NCI-H128 (cell line): ENCODE results near the gene SLC10A7.
A peak's percentile ranks its signal among the peaks of the same experiment; 100 is the strongest.

Experiments used
- DNase-seq: peaks from one replicate; lab custom pipeline; 2025; ENCODE audit not compliant: unreplicated experiment; lab: John Stamatoyannopoulos, UW

SLC10A7 gene

GRCh38 chr4:146521541-146522097 lies at the start of gene SLC10A7:
SLC10A7 (minus strand) TSS chr4:146521940; CDS start chr4:146521717, 223 bp downstream.
- no peak for DNase-seq

- DNase-seq, result no peak
Observed at GRCh38 chr4:146567396-146567795, 45.7 kb upstream of the SLC10A7 start.

GRCh38 chr4:146564492-146564891 lies 42.8 kb upstream of the SLC10A7 start:
- no peak for DNase-seq

GRCh38 chr4:146550161-146550560 lies 28.4 kb upstream of the SLC10A7 start:
- no peak for DNase-seq

- DNase-seq, result no peak
Observed at GRCh38 chr4:146548443-146548842, 26.7 kb upstream of the SLC10A7 start.

GRCh38 chr4:146545102-146545501 lies 23.4 kb upstream of the SLC10A7 start:
- DNase-seq, result no peak

- no peak for DNase-seq
Observed at GRCh38 chr4:146534178-146534577, 12.4 kb upstream of the SLC10A7 start.

GRCh38 chr4:146525754-146526153 lies 4.0 kb upstream of the SLC10A7 start:
- no peak for DNase-seq

- DNase-seq, result no peak
Observed at GRCh38 chr4:146524663-146525062, 2.9 kb upstream of the SLC10A7 start.

- no peak for DNase-seq
Observed at GRCh38 chr4:146522869-146523205, 1.1 kb upstream of the SLC10A7 start.

GRCh38 chr4:146522098-146522868 lies 543 bp upstream of the SLC10A7 start:
- DNase-seq, result peak; percentile 6

GRCh38 chr4:146520896-146521540 lies 722 bp downstream of the SLC10A7 start:
- no peak for DNase-seq

- no peak for DNase-seq
Observed at GRCh38 chr4:146514651-146515357, 6.9 kb downstream of the SLC10A7 start.

GRCh38 chr4:146513548-146513947 lies 8.2 kb downstream of the SLC10A7 start:
- no peak for DNase-seq

- no peak for DNase-seq
Observed at GRCh38 chr4:146511381-146511780, 10.4 kb downstream of the SLC10A7 start.

- DNase-seq, result no peak
Observed at GRCh38 chr4:146510942-146511341, 10.8 kb downstream of the SLC10A7 start.

GRCh38 chr4:146508229-146508939 lies 13.4 kb downstream of the SLC10A7 start:
- DNase-seq, result no peak

- no peak for DNase-seq
Observed at GRCh38 chr4:146507632-146508031, 14.1 kb downstream of the SLC10A7 start.

GRCh38 chr4:146506272-146506671 lies 15.5 kb downstream of the SLC10A7 start:
- DNase-seq, result no peak

GRCh38 chr4:146500216-146500615 lies 21.5 kb downstream of the SLC10A7 start:
- DNase-seq, result no peak

GRCh38 chr4:146498291-146498690 lies 23.4 kb downstream of the SLC10A7 start:
- no peak for DNase-seq
